HepG2 (cell line): ENCODE data around the gene PSEN1. TPM values are rescaled to one million over a fixed set of nuclear protein-coding genes. Genes with fewer than 3 reads are reported as not detected.

ENCODE experiments used
- ATAC-seq: fragments of 200-7000 bp; cut with Tn5 transposase; 3 replicates; pipeline ENCODE4 v1.9.1; 2020; ENCODE audit warnings: mild to moderate bottlenecking, moderate library complexity
- BruUV-seq: library from RNA; stranded (reverse); fragments of 400-500 nt; replicated peaks from 2 replicates; lab custom pipeline; 2021; lab: Mats Ljungman, UMichigan
- CTCF ChIA-PET: fragments of 300-600 bp; formaldehyde crosslinking; extraction: SDS; loops from one replicate; lab custom pipeline; 2021; ENCODE audit warnings: low total read pairs, inconsistent platforms, low intra/inter-chr PET ratio; lab: Yijun Ruan, JAX
- POLR2A ChIA-PET: fragments of 350-600 bp; sonication (Branson Sonifier 250); formaldehyde crosslinking; loops from one replicate; lab custom pipeline; 2020; ENCODE audit warnings: antibody characterized with exemption, inconsistent platforms; lab: Yijun Ruan, JAX
- DNase-seq: peaks from one replicate; pipeline ENCODE4 v3.0.0-alpha.2; 2015; ENCODE audit warnings: low spot score
- FAIRE-seq: peaks from 3 replicates; lab custom pipeline; 2011; peaks lifted over from hg19 to GRCh38; lab: Jason Lieb, UNC
- H2AFZ ChIP-seq: one replicate; pipeline ENCODE4 v1.6.1; 2011; ENCODE audit warnings: low read length, inconsistent platforms
- H3K27ac ChIP-seq: fragments of 300-600 bp; 3 replicates; pipeline ENCODE4 v1.8.0; 2011; ENCODE audit warnings: mixed run types, mild to moderate bottlenecking, mixed read lengths, low read length, inconsistent platforms; ENCODE audit not compliant: insufficient read depth; ENCODE audit errors: extremely low read length
- H3K27me3 ChIP-seq, 2 experiments: fragments of 200-600 bp in 1 of 2; 2 replicates in 1 of 2; 3 replicates in 1 of 2; pipeline versions ENCODE4 v1.6.0 to v1.8.0; 2011; ENCODE audit warnings: low read length in 2 of 2, mild to moderate bottlenecking in 2 of 2, moderate library complexity in 2 of 2, inconsistent platforms in 1 of 2; ENCODE audit not compliant: insufficient read depth in 2 of 2, control insufficient read depth in 1 of 2
- H3K36me3 ChIP-seq, 2 experiments: fragments of 200-600 bp in 1 of 2; replicated peaks in 1 of 2; 2 replicates in 1 of 2; 3 replicates in 1 of 2; pipeline versions ENCODE4 v1.5.1 to v1.8.0; 2011; ENCODE audit warnings: low read length in 2 of 2, inconsistent platforms in 1 of 2; ENCODE audit not compliant: insufficient read depth in 2 of 2, control insufficient read depth in 1 of 2
- H3K4me1 ChIP-seq: 2 replicates; pipeline ENCODE4 v1.5.1; 2012; ENCODE audit warnings: low read length, inconsistent platforms; ENCODE audit not compliant: insufficient read depth
- H3K4me2 ChIP-seq: 2 replicates; pipeline ENCODE4 v1.6.0; 2011; ENCODE audit warnings: low read depth, low read length, inconsistent platforms
- H3K4me3 ChIP-seq, 3 experiments: fragments of 200-600 bp in 1 of 3; sonication (generic), shearing (Covaris generic) in 1 of 3; replicated peaks in 1 of 3; 2 replicates each; pipeline ENCODE4 v1.5.1; 2011 to 2016; ENCODE audit warnings: low read length in 3 of 3, inconsistent platforms in 2 of 3, low read depth in 2 of 3, mild to moderate bottlenecking in 2 of 3, control low read depth in 1 of 3, mixed read lengths in 1 of 3; ENCODE audit not compliant: insufficient read depth in 1 of 3
- H3K79me2 ChIP-seq: one replicate; pipeline ENCODE4 v1.6.1; 2011; ENCODE audit warnings: low read length, inconsistent platforms; ENCODE audit not compliant: insufficient read depth
- H3K9ac ChIP-seq: 2 replicates; pipeline ENCODE4 v1.6.0; 2011; ENCODE audit warnings: mild to moderate bottlenecking, low read depth, low read length, inconsistent platforms; ENCODE audit not compliant: insufficient read depth
- H3K9me3 ChIP-seq: 2 replicates; pipeline ENCODE4 v1.5.1; 2012; ENCODE audit warnings: mild to moderate bottlenecking, low read length
- H4K20me1 ChIP-seq: 2 replicates; pipeline ENCODE4 v1.6.0; 2011; ENCODE audit warnings: inconsistent platforms, mild to moderate bottlenecking, low read length, moderate library complexity; ENCODE audit not compliant: insufficient read depth
- MED1 ChIP-seq: sonication (generic); formaldehyde crosslinking; IDR thresholded peaks from 2 replicates; pipeline ENCODE4 v1.4.0; 2020; ENCODE audit warnings: missing genetic modification reagents
- SMAD1 ChIP-seq: sonication (generic); formaldehyde crosslinking; IDR thresholded peaks from 2 replicates; pipeline ENCODE4 v1.4.0; 2020; ENCODE audit warnings: missing genetic modification reagents, low read depth, mild to moderate bottlenecking, borderline replicate concordance
- SOX6 ChIP-seq, 2 experiments: fragments of 450-650 bp in 1 of 2; sonication (generic) in 1 of 2; formaldehyde crosslinking in 1 of 2; IDR thresholded peaks; 2 replicates each; pipeline versions ENCODE4 v1.4.0 to v1.6.1; 2017 to 2020; ENCODE audit warnings: antibody characterized with exemption in 1 of 2, mild to moderate bottlenecking in 1 of 2, missing genetic modification reagents in 1 of 2
- ZNF446 ChIP-seq: sonication (generic); formaldehyde crosslinking; IDR thresholded peaks from 2 replicates; pipeline ENCODE4 v1.5.0; 2020; ENCODE audit warnings: mild to moderate bottlenecking, missing genetic modification reagents
- WGBS: methylation state at CpG from one replicate; pipeline ENCODE4 v1.1.6; 2017; ENCODE audit warnings: low lambda C conversion rate; 5-methylcytosine and 5-hydroxymethylcytosine counted together
- in situ Hi-C: cut with HindIII; loops from 2 replicates; pipeline ENCODE4 v1.10.0; 2017; ENCODE audit warnings: low pct_unique_long_range_greater_than_20kb; ENCODE audit not compliant: extremely low pct_ligation_motif_present
- intact Hi-C: fragments of 100-400 bp; cut with micrococcal nuclease; formaldehyde crosslinking; loops from one replicate; pipeline ENCODE4 v1.10.0; 2022; ENCODE audit not compliant: unreplicated experiment
- polyA plus RNA-seq, 8 experiments: library from polyadenylated mRNA; depleted of rRNA in 3 of 8; stranded (reverse) in 7 of 8; unstranded in 1 of 8; fragments of >200 nt; fragmentation: Illumina TruSeq in 4 of 8; extraction: Trizol in 4 of 8; gene quantifications; 2 replicates each; pipeline versions ENCODE4 v1.2.1 to v1.2.3, GENCODE V29; 2011 to 2016; ENCODE audit warnings: low read depth in 4 of 8, missing spikeins in 1 of 8, mixed read lengths in 1 of 8; ENCODE audit not compliant: insufficient read depth in 1 of 8
- total RNA-seq, 5 experiments: library from RNA; depleted of rRNA; stranded (reverse); fragments of >200 nt; fragmentation: Illumina TruSeq; extraction: Trizol; gene quantifications; 2 replicates each; pipeline ENCODE4 v1.2.3, GENCODE V29; 2016; ENCODE audit warnings: low read depth in 1 of 5
- TF ChIP-seq, protein P1 (sequence below): sonication (generic); formaldehyde crosslinking; IDR thresholded peaks from 2 replicates; pipeline ENCODE4 v1.5.0; 2020; ENCODE audit warnings: missing genetic modification reagents
- TF ChIP-seq, protein P2 (sequence below): sonication (generic); formaldehyde crosslinking; IDR thresholded peaks from 2 replicates; pipeline ENCODE4 v1.8.0; 2022; ENCODE audit warnings: missing genetic modification reagents, low read depth, mild to moderate bottlenecking, borderline replicate concordance
- TF ChIP-seq, protein P3 (sequence below): sonication (generic); formaldehyde crosslinking; IDR thresholded peaks from 2 replicates; pipeline ENCODE4 v1.5.0; 2020; ENCODE audit warnings: mild to moderate bottlenecking, missing genetic modification reagents

The PSEN1 gene
- total and polyA plus RNA-seq, 2 of the 13 experiments (the other 11 are each of a cell fraction or from before 2014, with no cell fraction given) = 12.5 to 26.6 TPM

DNA sequence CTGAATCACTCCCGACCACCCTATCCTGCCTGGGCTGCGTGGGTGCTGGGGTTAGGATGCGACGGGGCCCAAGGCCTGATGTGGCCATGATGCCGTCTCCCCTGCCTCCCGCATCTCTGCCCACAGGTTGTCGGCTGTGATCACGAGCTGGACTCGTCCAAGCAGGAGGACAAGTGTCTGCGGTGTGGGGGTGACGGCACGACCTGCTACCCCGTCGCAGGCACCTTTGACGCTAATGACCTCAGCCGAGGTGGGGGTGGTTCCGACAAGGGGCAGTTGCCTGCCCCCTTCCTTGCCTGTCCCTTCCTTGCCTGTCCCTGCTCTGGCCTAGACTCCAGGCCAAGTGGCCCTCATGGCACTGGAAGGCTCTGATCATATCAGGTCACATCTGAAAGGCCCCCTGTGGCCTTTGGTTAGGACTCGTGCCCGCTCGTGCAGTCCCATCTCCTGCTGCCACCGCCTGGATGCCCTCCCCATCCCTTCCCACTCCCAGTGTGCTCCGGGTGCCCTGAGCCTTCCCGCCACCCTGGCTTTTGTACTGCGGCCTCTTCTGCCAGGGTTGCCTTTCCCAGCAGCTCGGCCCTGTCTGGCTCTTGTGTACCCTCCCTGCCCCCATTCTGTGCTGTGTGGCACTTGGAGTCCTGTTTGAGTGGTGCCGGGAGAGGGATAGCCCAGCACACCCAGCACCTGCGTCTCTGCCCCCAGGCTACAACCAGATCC lies 114.6 kb downstream of the PSEN1 start (continued):
- TF ChIP-seq, protein P1, sequence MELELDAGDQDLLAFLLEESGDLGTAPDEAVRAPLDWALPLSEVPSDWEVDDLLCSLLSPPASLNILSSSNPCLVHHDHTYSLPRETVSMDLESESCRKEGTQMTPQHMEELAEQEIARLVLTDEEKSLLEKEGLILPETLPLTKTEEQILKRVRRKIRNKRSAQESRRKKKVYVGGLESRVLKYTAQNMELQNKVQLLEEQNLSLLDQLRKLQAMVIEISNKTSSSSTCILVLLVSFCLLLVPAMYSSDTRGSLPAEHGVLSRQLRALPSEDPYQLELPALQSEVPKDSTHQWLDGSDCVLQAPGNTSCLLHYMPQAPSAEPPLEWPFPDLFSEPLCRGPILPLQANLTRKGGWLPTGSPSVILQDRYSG = no peak
- no peak for TF ChIP-seq MED1 (CRISPR knock-in tag)
- TF ChIP-seq, protein P2, sequence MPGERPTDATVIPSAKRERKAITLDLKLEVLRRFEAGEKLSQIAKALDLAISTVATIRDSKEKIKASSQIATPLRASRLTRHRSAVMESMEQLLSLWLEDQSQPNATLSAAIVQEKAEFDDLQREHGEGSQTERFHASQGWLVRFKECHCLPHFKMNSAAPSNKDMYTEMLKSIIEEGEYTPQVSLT = no peak
- TF ChIP-seq, protein P3, sequence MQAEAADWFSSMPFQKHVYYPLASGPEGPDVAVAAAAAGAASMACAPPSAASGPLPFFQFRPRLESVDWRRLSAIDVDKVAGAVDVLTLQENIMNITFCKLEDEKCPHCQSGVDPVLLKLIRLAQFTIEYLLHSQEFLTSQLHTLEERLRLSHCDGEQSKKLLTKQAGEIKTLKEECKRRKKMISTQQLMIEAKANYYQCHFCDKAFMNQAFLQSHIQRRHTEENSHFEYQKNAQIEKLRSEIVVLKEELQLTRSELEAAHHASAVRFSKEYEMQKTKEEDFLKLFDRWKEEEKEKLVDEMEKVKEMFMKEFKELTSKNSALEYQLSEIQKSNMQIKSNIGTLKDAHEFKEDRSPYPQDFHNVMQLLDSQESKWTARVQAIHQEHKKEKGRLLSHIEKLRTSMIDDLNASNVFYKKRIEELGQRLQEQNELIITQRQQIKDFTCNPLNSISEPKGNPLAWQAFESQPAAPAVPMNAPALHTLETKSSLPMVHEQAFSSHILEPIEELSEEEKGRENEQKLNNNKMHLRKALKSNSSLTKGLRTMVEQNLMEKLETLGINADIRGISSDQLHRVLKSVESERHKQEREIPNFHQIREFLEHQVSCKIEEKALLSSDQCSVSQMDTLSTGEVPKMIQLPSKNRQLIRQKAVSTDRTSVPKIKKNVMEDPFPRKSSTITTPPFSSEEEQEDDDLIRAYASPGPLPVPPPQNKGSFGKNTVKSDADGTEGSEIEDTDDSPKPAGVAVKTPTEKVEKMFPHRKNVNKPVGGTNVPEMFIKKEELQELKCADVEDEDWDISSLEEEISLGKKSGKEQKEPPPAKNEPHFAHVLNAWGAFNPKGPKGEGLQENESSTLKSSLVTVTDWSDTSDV (CRISPR knock-in tag) = no peak
- no peak for TF ChIP-seq SMAD1 (CRISPR knock-in tag)

DNA sequence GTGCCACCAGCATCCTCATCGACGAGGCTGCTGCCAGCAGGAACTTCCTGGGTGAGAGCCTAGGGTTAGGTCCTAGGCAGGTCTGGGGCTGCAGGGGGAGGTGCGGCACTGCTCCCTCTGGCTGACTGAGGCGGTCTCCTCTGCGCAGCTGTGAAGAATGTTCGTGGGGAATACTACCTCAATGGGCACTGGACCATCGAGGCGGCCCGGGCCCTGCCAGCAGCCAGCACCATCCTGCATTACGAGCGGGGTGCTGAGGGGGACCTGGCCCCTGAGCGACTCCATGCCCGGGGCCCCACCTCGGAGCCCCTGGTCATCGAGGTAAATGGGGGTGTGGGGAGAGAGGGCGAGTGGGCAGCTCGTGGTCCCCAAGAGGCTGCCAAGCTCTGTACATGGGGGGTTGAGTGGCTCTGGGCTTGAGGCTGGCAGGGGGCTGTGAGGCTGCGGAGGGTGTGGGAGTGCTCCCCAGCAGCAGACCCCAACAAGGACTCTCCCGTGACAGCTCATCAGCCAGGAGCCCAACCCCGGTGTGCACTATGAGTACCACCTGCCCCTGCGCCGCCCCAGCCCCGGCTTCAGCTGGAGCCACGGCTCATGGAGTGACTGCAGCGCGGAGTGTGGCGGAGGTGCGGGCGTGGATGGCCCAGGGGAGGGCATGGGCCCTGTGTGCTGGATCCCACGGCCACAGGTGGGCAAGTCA lies 115.4 kb downstream of the PSEN1 start:
- in situ Hi-C loops = no loop called here
- no peak for ATAC-seq
- Histone ChIP-seq H4K20me1 (no peaks in the 10 kb centered on the region), H3K27ac (no peak overlapping the region), H3K4me3 (no peak overlapping the region), H3K4me1 (peaks cover 10% of the 10 kb centered on the region; the same call in 1 of the 2 replicates), H3K9ac (no peak overlapping the region), H2AFZ (no peak overlapping the region), H3K27me3 (peaks cover 18 to 53% of the 10 kb centered on the region in 2 experiments; a peak in 4 of 5 replicates), H3K9me3 (no peaks in the 10 kb centered on the region), H3K36me3 (no peaks in the 10 kb centered on the region), H3K79me2 (no peaks in the 10 kb centered on the region), H3K4me2 (no peak overlapping the region)
- ChIA-PET CTCF (no interaction called here), POLR2A (no interaction called here)
- TF ChIP-seq ZNF446 (CRISPR knock-in tag) (0 out of 2 replicates have a peak, but pooled peaks have one; percentile 28), SOX6 (IDR thresholded peaks at IDR 0.05) (no peak), SOX6 (CRISPR knock-in tag; IDR thresholded peaks at IDR 0.05) (no peak)
- DNase-seq = no peak
- 59% methylated on average over 10 of the region's 30 CpGs for WGBS
- no peak for FAIRE-seq
- BruUV-seq = no TSS peak
- intact Hi-C loops = no loop called here
